HEK293 (cell line): ENCODE results near the gene FICD.

Source experiments
- CTCF ChIA-PET: fragments of 350-600 bp; formaldehyde crosslinking; extraction: SDS; loops from one replicate; lab custom pipeline; 2021; ENCODE audit warnings: antibody characterized with exemption; lab: Yijun Ruan, JAX
- POLR2A ChIA-PET: fragments of 300-600 bp; formaldehyde crosslinking; extraction: SDS; loops from one replicate; lab custom pipeline; 2020; ENCODE audit warnings: antibody characterized with exemption, inconsistent platforms; lab: Yijun Ruan, JAX
- H3K27ac ChIP-seq: fragments of 200-500 bp; sonication (Bioruptor generic); 2 replicates; pipeline ENCODE4 v1.5.1; 2014; ENCODE audit warnings: low read depth, low read length, control low read depth, inconsistent platforms; ENCODE audit errors: extremely low read depth
- H3K36me3 ChIP-seq, 2 experiments: fragments of 200-500 bp in 1 of 2; sonication (Bioruptor generic) in 1 of 2; 1 replicate in 1 of 2; 2 replicates in 1 of 2; pipeline ENCODE4 v1.5.1; 2014 to 2017; ENCODE audit warnings: inconsistent platforms in 2 of 2, low read length in 2 of 2; ENCODE audit not compliant: control insufficient read depth in 2 of 2, insufficient read depth in 1 of 2
- H3K4me1 ChIP-seq: fragments of 200-500 bp; sonication (Bioruptor generic); 2 replicates; pipeline ENCODE4 v1.5.1; 2014; ENCODE audit warnings: mild to moderate bottlenecking, low read length, inconsistent platforms; ENCODE audit not compliant: control insufficient read depth, insufficient read depth
- H3K4me3 ChIP-seq: 2 replicates; pipeline ENCODE4 v1.5.1; 2011; ENCODE audit warnings: low read depth, mild to moderate bottlenecking, control low read depth, low read length, moderate library complexity
- H3K9me3 ChIP-seq: fragments of 200-500 bp; sonication (Bioruptor generic); 2 replicates; pipeline ENCODE4 v1.5.1; 2014; ENCODE audit warnings: low read depth, low read length, inconsistent platforms; ENCODE audit not compliant: control insufficient read depth, insufficient read depth
- MYNN ChIP-seq: fragments of 450-650 bp; formaldehyde crosslinking; IDR thresholded peaks from 2 replicates; pipeline ENCODE4 v1.5.1; 2016; ENCODE audit warnings: missing biosample characterization, missing genetic modification characterization, borderline replicate concordance
- SALL2 ChIP-seq: fragments of 450-650 bp; formaldehyde crosslinking; IDR thresholded peaks from 2 replicates; pipeline ENCODE4 v1.5.0; 2017; ENCODE audit warnings: missing biosample characterization, mild to moderate bottlenecking, missing genetic modification characterization, borderline replicate concordance
- ZNF112 ChIP-seq: fragments of 450-650 bp; formaldehyde crosslinking; IDR thresholded peaks from 2 replicates; pipeline ENCODE4 v1.5.0; 2017; ENCODE audit warnings: missing biosample characterization, missing genetic modification characterization
- ZNF175 ChIP-seq: fragments of 450-650 bp; formaldehyde crosslinking; IDR thresholded peaks from 2 replicates; pipeline ENCODE4 v1.5.1; 2016; ENCODE audit warnings: missing biosample characterization, missing genetic modification characterization
- ZNF366 ChIP-seq: fragments of 450-650 bp; formaldehyde crosslinking; conservative IDR thresholded peaks from 2 replicates; pipeline ENCODE4 v1.5.1; 2016; ENCODE audit warnings: missing biosample characterization, missing genetic modification characterization
- ZNF37A ChIP-seq: fragments of 450-650 bp; IDR thresholded peaks from 2 replicates; pipeline ENCODE4 v1.5.1; 2018; ENCODE audit warnings: missing biosample characterization, missing genetic modification characterization
- ZNF423 ChIP-seq: fragments of 450-650 bp; formaldehyde crosslinking; IDR thresholded peaks from 2 replicates; pipeline ENCODE4 v1.5.1; 2016; ENCODE audit warnings: missing biosample characterization, missing genetic modification characterization
- ZNF473 ChIP-seq: fragments of 450-650 bp; formaldehyde crosslinking; IDR thresholded peaks from 2 replicates; pipeline ENCODE4 v1.5.1; 2017; ENCODE audit warnings: missing biosample characterization, missing genetic modification characterization
- ZNF555 ChIP-seq: fragments of 450-650 bp; formaldehyde crosslinking; conservative IDR thresholded peaks from 2 replicates; pipeline ENCODE4 v1.5.1; 2017; ENCODE audit warnings: missing biosample characterization, mild to moderate bottlenecking, missing genetic modification characterization, inconsistent platforms
- ZNF585B ChIP-seq: fragments of 450-650 bp; formaldehyde crosslinking; IDR thresholded peaks from 2 replicates; pipeline ENCODE4 v1.5.1; 2016; ENCODE audit warnings: missing biosample characterization, missing genetic modification characterization
- ZNF621 ChIP-seq: fragments of 450-650 bp; formaldehyde crosslinking; IDR thresholded peaks from 2 replicates; pipeline ENCODE4 v1.5.1; 2017; ENCODE audit warnings: missing biosample characterization, missing genetic modification characterization
- ZNF654 ChIP-seq: fragments of 450-650 bp; formaldehyde crosslinking; IDR thresholded peaks from 2 replicates; pipeline ENCODE4 v1.5.1; 2016; ENCODE audit warnings: low read depth, missing biosample characterization, missing genetic modification characterization
- ZNF660 ChIP-seq: fragments of 450-650 bp; IDR thresholded peaks from 2 replicates; pipeline ENCODE4 v1.5.1; 2018; ENCODE audit warnings: missing biosample characterization, mild to moderate bottlenecking, missing genetic modification characterization
- ZNF664 ChIP-seq: fragments of 450-650 bp; formaldehyde crosslinking; IDR thresholded peaks from 2 replicates; pipeline ENCODE4 v1.5.1; 2016; ENCODE audit warnings: missing biosample characterization, missing genetic modification characterization
- ZSCAN30 ChIP-seq: fragments of 450-650 bp; IDR thresholded peaks from 2 replicates; pipeline ENCODE4 v1.5.1; 2018; ENCODE audit warnings: missing biosample characterization, mild to moderate bottlenecking, missing genetic modification characterization, moderate library complexity
- TF ChIP-seq, protein P1 (sequence below): fragments of 450-650 bp; formaldehyde crosslinking; IDR thresholded peaks from 2 replicates; pipeline ENCODE4 v1.5.1; 2016; ENCODE audit warnings: missing biosample characterization, missing genetic modification characterization
- TF ChIP-seq, protein P2 (sequence below): fragments of 450-650 bp; formaldehyde crosslinking; IDR thresholded peaks from 2 replicates; pipeline ENCODE4 v1.5.1; 2016; ENCODE audit warnings: missing biosample characterization, missing genetic modification characterization
- TF ChIP-seq, protein P3 (sequence below): fragments of 450-650 bp; formaldehyde crosslinking; conservative IDR thresholded peaks from 2 replicates; pipeline ENCODE4 v1.5.1; 2016; ENCODE audit warnings: low read depth, missing biosample characterization, missing genetic modification characterization

Gene FICD

DNA sequence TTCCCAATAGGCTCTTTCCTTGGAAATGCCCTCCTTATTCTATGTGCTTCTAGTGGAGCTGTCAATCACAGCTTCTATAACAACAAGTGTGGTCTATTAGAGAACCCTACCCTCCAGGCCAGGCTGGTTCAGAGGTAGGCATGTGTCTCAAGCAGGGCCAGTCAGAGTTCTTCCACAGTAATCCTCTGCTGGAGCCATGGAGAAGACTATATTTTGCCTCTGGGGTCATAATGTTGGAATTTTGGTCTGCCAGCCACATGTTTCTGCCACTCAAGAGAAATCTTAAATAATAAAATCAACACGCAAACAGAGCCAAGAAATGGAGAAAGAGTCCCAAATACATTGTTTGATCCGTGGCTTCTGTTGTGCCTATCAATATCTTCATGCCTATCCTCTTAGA, 23.8 kb upstream of the FICD start:
- ChIA-PET POLR2A (no interaction called here), CTCF (interaction anchor here (0.5 to 1.2 kb wide), 2 partner anchors 20 to 148 kb away, joined by 3 read pairs; no protein-coding TSS in a partner anchor)
- no peak overlapping the region for H3K27ac ChIP-seq
- no peak overlapping the region for H3K4me3 ChIP-seq
- H3K9me3 ChIP-seq: no peaks in the 10 kb centered on the region
- no peaks in the 10 kb centered on the region for H3K4me1 ChIP-seq
- no peaks in the 10 kb centered on the region for H3K36me3 ChIP-seq
- no peak for TF ChIP-seq ZSCAN30
- TF ChIP-seq ZNF366 (tag by site-specific recombination): no peak
- no peak for TF ChIP-seq ZNF37A (tag by site-specific recombination)
- no peak for TF ChIP-seq ZNF621 (tag by site-specific recombination)
- TF ChIP-seq ZNF585B (tag by site-specific recombination): no peak
- TF ChIP-seq ZNF423: no peak
- TF ChIP-seq ZNF112: no peak
- TF ChIP-seq ZNF175: no peak
- no peak for TF ChIP-seq SALL2 (tag by site-specific recombination)
- TF ChIP-seq MYNN (tag by site-specific recombination): no peak
- TF ChIP-seq ZNF555 (tag by site-specific recombination): no peak
- TF ChIP-seq, protein P1, sequence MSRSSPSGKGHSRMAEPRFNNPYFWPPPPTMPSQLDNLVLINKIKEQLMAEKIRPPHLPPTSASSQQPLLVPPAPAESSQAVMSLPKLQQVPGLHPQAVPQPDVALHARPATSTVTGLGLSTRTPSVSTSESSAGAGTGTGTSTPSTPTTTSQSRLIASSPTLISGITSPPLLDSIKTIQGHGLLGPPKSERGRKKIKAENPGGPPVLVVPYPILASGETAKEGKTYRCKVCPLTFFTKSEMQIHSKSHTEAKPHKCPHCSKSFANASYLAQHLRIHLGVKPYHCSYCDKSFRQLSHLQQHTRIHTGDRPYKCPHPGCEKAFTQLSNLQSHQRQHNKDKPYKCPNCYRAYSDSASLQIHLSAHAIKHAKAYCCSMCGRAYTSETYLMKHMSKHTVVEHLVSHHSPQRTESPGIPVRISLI: no peak
- no peak for TF ChIP-seq ZNF664 (tag by site-specific recombination)

DNA sequence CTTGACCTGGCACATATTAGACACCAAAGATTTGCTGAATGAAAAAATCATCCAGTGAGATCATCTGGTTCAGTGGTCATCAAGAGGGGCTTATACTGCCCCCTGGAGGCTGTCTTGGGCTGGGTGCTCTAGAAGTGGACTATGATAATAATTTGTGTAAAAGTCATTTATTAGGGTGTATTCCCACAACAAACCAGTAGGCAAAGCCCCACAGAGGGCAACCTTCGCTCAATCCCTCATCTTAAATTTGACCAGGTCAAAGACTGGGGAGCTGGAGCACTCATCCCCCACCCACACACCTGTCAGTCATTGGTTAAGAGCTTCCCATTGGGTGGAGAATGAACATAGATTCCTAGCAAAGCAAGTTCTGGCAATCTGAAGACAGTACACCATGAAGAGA, 20.0 kb upstream of the FICD start:
- H3K36me3 ChIP-seq: no peaks in the 10 kb centered on the region
- H3K27ac ChIP-seq: no peak overlapping the region
- CTCF ChIA-PET: interaction anchor here (0.5 to 2.8 kb wide), 19 partner anchors 9 to 983 kb away, joined by 3 to 10 read pairs (median 4); partner anchors contain the start of gene UBE3B
- TF ChIP-seq ZNF473 (tag by site-specific recombination): no peak
- TF ChIP-seq, protein P2, sequence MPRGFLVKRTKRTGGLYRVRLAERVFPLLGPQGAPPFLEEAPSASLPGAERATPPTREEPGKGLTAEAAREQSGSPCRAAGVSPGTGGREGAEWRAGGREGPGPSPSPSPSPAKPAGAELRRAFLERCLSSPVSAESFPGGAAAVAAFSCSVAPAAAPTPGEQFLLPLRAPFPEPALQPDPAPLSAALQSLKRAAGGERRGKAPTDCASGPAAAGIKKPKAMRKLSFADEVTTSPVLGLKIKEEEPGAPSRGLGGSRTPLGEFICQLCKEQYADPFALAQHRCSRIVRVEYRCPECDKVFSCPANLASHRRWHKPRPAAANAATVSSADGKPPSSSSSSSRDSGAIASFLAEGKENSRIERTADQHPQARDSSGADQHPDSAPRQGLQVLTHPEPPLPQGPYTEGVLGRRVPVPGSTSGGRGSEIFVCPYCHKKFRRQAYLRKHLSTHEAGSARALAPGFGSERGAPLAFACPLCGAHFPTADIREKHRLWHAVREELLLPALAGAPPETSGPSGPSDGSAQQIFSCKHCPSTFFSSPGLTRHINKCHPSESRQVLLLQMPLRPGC (tag by site-specific recombination): no peak
- TF ChIP-seq, protein P3, sequence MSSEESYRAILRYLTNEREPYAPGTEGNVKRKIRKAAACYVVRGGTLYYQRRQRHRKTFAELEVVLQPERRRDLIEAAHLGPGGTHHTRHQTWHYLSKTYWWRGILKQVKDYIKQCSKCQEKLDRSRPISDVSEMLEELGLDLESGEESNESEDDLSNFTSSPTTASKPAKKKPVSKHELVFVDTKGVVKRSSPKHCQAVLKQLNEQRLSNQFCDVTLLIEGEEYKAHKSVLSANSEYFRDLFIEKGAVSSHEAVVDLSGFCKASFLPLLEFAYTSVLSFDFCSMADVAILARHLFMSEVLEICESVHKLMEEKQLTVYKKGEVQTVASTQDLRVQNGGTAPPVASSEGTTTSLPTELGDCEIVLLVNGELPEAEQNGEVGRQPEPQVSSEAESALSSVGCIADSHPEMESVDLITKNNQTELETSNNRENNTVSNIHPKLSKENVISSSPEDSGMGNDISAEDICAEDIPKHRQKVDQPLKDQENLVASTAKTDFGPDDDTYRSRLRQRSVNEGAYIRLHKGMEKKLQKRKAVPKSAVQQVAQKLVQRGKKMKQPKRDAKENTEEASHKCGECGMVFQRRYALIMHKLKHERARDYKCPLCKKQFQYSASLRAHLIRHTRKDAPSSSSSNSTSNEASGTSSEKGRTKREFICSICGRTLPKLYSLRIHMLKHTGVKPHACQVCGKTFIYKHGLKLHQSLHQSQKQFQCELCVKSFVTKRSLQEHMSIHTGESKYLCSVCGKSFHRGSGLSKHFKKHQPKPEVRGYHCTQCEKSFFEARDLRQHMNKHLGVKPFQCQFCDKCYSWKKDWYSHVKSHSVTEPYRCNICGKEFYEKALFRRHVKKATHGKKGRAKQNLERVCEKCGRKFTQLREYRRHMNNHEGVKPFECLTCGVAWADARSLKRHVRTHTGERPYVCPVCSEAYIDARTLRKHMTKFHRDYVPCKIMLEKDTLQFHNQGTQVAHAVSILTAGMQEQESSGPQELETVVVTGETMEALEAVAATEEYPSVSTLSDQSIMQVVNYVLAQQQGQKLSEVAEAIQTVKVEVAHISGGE (tag by site-specific recombination): no peak
- TF ChIP-seq ZNF654 (tag by site-specific recombination): peak; percentile 40
- 0 out of 2 replicates have a peak, but pooled peaks have one; percentile 45 for TF ChIP-seq ZNF660 (tag by site-specific recombination)
- H3K4me3 ChIP-seq: no peak overlapping the region
- no peaks in the 10 kb centered on the region for H3K9me3 ChIP-seq
- no peaks in the 10 kb centered on the region for H3K4me1 ChIP-seq
- POLR2A ChIA-PET: no interaction called here
